HG03439 (cell line): ENCODE data around the gene ZNF776.
"Not testable (repeated sequence)": the region's sequence is repeated elsewhere in the genome, so short reads cannot be mapped to it uniquely, and the experiment has no call there.

Source experiments
- ATAC-seq: cut with Tn5 transposase; IDR thresholded peaks from one replicate; pipeline ENCODE4 v1.9.1; 2021; ENCODE audit warnings: mild to moderate bottlenecking, moderate library complexity; ENCODE audit not compliant: unreplicated experiment

ZNF776 gene

DNA sequence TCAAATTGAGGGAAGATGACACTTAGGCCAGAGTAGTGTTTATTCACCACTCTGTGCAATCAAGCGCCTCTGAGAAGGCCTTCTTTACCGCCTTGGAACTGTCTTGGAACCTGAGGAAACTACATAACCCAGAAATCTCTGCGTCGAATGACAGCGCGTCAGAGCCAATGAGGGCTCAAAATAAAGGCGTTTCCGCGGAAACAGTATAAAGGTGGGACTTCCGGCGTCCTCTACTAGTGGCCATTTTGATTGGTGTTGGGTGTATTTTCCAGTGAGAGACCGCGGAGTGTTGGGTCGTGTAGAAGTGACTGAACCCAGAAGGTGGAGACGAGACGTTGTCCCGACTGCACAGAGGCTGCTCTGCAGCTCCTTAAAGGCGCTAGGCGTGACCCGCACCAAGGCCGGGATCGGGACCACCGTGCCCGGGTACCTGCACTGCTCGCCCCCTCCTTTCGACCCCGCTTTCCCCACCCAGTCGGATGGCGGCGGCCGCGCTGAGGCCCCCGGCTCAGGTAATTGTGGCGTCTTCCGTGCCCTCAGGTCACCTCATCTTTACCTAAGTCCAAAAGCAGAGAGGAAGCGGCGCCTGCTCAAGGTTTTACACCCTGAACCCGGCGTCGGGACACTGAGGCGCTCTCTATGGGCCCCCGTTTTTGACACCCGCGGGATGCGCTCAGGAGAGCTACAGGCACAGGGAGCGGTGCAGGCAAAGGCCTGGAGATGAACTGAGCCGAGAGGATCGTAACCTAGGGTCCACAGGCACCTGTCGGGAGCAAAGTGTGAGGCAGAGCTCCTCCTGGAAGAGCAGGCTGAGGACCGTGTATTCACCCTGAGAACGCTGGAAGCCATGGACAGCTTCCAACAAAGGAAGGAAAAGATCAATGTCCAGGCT lies at the start of gene ZNF776:
Gene ZNF776 (plus strand): TSS at position 236 of the 892 bp plus-strand sequence. CDS start 244 bp downstream, at position 480.
- peak; percentile 94 for ATAC-seq

DNA sequence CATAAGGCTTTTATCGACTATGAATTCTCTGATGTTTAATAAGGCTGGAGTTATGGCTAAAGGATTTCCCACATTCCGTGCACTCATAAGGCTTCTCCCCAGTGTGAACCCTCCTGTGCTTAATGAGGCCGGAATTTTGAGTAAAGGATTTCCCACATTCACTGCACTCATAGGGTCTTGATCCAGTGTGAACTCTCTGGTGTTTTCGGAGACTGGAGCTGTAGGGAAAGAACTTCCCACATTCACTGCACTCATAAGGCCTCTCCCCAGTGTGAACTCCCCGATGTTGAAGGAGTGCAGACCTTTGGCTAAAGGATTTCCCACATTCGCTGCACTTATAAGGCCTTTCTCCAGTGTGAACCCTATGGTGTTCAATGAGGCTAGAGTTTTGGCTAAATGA lies 45.0 kb upstream of the ZNF776 start:
- no peak for ATAC-seq

DNA sequence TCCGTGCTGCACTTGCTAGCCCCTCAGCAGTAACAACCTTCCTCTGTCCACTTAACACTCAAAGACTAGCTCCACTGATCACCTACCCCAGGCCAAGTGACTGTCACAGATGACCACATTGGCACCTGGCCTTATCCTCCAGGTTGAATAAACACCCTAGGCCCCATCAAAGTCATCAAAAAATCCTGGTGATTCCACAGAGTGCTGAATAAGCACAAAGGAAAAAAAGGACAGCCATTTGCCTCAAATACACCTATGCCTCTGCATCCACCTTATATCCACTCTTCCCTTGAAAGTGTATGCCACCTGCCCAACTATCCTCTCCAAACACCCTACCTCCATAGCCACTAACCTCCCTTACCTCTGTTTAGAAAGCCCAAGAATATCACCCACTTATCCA lies 40.3 kb upstream of the ZNF776 start:
- no peak for ATAC-seq

DNA sequence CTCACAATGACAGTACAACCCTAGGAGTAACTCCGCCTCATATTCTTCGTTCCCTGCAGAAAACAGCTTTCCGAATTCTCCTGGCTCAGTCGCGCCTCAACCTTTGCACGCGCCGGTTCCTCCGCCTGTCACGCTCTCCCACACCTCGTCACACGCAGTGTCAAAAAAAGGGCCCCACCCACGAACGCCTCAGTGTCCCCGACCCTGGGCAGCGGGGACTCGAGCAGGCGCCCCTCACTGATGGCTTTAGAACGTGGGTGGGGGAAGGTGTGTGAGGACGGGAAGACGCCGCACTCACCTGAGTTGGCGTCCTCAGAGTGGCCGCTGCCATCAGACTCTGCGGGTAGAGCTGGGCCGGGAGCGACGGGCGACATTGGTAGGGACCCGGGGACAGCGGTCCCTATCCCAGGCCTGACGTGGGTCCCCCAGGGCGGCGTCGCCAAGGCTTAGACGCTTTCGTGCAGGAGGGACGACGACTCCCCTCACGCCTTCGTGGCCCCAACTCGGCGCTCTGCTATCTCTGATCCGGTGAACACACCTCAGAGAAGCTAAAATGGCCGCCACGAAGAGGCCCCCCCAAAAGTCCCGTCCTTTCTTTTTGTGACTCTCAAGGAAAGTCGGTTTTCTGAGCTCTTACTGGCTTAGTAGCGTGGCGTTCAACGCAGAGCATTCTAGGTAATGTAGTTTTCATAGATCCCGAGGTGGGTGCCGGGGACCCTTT lies 37.8 kb upstream of the ZNF776 start, which contains the start of gene ZNF154:
Gene ZNF154 (minus strand): TSS at position 564 of the 721 bp plus-strand sequence. CDS start 233 bp downstream, at position 331.
- ATAC-seq = no peak

DNA sequence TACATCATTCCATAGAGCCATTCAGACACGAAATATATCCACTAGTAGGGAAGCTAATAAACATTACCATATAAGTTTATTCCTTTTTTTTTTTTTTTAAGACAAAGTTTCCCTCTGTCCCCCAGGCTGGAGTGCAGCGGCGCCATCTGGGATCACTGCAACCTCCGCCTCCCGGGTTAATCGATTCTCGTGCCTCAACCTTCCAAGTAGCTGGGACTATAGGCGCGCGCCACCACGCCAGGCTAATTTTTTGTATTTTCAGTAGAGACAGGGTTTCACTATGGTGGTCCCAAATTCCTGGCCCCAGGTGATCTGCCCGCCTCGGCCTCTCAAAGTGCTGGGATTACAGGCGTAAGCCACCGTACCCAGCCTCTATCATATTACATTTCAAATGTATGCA lies 37.0 kb upstream of the ZNF776 start:
- ATAC-seq = no peak

DNA sequence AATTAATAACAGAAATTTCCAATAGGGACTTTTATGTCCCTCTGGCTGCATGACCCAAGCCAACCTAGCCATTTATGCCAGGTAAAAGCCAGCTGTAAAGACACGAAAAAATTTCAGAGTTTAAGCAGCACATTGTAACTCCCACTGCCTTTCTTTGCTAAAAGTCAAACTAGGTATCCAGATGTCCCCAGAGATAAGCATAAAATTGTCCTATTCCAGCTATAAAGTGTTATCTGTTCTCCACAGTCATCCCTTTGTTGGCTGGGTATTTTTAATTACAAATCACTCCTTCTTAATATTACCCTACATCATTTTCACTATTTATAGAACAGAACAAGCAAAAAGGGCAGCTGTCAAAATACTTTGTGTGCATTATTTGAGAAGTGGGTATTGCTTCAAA lies 34.4 kb upstream of the ZNF776 start:
- no peak for ATAC-seq

DNA sequence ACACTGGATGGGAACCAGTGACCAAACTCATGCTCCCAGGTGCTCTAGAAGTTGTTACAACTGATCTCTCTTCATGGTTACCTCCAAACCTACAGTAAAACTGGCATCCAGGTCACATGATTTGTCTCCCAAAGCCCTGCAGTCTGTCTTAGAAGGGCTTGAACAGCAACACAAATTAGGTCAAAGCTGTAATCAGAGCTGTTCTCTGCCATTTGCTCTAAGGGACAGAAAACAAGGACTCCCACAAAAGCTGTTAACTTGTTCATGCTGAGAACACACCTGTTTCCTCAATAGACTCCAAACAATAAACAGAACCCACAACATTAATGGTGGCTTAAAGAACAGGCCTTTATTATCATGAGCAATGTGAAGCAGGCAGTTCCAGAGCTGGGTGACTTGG lies 27.2 kb upstream of the ZNF776 start:
- ATAC-seq = no peak

DNA sequence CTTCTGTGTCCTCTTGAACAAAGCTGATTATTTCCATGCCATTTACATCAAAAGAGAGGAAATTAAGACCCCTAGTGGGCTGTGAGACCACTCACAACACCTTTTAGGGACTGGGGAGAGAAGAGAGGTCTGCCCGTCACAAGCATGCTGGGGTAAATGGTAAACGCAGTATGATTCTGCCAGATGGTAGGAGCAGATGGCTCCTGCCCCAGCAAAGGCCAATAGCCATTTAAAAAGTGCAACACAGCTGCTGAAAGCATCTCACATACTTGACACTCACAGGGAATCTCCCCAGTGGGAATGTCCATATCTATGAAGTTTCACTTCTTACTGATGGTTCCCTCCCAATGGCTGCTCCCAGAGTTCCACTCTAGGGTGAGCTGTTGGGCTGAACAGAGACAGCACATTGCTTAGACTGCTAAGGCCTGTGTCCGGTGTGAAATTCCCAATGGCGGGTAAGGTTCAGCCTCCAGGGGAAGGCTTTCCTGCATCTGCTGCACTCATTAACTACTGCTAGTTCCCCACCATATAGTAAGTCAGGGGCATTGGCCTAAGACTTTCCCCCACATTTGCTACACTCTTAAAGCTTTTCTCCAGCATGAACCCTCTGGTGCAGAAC lies 26.6 kb upstream of the ZNF776 start:
- no peak for ATAC-seq

DNA sequence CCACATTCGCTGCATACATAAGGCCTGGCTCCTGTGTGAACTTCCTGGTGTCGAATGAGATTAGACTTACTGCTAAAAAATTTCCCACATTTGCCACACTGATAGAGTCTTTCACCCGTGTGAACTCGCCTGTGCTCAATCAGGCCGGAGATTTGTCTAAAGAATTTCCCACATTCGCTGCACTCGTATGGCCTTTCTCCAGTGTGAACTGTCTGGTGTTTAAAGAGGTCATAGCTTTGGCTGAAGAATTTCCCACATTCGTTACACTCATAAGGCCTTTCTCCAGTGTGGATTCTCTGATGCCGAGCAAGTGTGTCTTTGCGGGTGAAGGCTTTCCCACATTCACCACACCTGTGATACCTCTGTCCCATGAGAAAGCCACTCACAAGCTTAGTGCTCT lies 25.7 kb upstream of the ZNF776 start:
- ATAC-seq = no peak

DNA sequence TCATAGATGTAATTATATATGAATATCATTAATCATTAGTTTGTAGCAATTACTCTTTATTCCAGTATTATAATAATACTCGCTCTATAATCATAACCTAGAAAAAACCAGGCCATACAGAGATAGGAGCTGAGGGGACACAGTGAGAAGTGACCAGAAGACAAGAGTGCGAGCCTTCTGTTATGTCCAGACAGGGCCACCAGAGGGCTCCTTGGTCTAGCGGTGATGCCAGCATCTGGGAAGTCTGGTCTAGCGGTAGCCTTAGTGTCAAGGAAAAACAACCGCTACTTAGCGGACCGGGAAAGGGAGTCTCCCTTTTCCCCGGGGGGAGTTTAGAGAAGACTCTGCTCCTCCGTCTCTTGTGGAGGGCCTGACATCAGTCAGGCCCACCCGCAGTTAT lies 8.3 kb upstream of the ZNF776 start:
- ATAC-seq = not testable (repeated sequence)

DNA sequence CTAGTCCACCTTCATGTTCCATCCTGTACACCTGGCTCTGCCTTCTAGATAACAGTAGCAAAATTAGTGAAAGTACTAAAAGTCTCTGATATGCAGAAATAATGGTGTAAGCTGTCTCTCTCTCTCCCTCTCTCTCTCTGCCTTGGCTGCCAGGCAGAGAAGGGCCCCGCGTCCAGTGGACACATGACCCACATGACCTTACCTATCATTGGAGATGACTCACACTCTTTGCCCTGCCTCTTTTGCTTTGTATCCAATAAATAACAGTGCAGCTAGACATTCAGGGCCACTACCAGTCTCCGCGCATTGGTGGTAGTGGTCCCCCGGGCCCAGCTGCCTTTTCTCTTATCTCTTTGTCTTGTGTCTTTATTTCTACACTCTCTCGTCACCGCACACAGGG lies 7.8 kb upstream of the ZNF776 start:
- ATAC-seq = not testable (repeated sequence)

DNA sequence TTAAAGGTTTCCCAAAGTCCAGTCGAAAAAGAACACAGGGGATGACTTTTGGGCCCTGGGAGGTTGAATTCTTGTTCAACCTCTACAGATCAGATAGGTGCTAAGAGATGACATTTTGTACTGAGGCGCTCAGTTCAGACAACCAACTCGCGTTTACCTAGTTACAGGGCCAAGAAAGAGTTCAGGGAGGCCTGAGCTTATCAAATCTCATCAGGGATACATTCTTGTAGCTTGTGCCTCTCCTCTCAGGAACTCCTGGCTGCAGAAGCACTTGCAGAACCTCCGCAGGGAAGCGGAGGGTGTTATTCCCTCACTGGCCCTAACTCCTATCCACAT lies 825 bp downstream of the ZNF776 start:
- no peak for ATAC-seq

DNA sequence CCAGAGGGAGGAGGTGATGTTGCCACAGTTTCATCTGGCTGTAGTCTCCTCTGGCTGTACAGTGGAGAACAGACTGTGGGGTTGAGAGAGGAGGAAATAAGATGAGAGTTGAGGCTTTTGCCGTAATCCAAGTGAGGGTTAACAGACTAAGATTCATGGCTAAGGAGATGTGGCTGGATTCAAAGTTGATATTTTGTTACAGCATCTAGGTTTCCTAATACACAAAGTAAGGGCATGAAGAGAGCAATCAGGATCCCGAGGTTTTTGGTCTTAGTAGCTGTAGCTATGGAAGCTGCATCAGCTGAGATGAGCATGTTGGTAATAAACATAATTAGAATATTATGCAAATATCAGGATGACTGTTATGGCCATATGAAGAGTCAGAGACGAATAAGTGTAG lies 1.4 kb downstream of the ZNF776 start:
- ATAC-seq = no peak

DNA sequence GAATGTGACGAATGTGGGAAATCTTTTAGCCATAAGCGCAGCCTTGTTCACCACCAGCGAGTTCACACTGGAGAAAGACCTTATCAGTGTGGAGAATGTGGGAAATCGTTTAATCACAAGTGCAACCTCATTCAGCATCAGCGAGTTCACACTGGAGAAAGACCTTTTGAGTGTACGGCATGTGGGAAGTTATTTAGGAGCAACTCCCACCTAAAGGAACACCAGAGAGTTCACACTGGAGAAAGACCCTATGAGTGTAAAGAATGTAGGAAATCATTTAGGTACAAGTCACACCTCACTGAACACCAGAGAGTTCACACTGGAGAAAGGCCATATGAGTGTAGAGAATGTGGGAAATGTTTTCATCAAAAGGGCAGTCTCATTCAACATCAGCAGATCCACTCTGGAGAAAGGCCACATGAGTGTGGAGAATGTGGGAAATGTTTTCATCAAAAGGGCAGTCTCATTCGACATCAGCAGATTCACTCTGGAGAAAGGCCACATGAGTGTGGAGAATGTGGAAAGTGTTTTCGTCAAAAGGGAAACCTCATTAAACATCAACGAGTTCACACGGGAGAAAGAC lies 7.6 kb downstream of the ZNF776 start:
- ATAC-seq = no peak

DNA sequence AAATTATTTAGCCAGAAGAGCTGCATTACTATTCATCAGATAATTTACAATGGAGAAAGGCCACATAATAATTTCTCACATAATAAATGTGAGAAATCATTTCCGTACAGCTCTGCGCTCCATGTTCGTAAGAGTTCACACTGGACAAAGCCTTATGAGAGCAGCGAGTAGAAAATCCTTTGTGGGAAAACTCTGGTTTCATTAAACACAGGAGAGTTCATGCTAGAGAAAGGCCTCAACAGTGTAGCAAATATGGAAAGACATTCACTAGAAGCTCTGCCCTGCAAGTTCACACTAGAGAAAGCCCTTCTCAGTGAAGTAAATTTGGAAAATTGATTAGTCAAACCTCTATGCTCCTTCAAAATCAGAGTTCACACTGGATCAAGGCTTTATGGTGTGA lies 8.4 kb downstream of the ZNF776 start:
- ATAC-seq = no peak

DNA sequence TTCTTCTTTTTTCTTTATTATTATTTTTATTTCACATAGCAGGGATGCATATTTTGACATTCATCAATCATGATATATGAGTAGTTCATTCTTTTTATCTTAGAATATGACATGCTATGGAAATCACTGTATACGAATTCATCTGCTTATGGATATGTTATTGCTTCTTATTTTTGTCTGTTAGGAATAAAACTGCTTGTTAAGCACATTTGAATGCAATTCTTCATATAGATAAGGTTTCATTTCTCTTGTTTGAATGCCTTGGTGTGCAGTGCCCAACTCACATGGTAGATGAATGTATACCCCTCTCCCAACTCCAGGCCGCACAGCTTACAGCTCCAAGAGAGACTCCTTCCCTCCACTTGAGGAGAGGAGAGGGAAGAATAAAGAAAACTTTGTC lies 11.3 kb downstream of the ZNF776 start:
- ATAC-seq = no peak

DNA sequence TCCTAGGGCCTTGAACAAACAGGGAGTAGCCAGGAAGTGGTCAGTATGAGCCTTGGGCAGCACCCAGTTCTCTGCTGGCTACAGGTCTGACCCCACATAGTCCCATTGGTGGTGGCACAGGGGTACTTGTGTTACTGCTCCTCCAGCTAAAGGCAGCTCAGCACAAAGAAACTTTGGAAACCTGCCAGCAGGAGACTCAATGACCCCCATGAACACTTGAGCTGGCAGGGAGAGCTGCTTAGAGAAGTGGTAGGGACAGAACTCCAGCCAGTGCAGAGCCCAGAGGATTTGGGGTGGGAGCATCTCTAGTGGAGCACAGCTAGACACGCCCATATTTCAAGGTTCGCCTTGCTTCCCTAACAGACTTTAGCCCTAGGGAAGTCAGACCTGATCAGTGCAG lies 12.5 kb downstream of the ZNF776 start:
- no peak for ATAC-seq

DNA sequence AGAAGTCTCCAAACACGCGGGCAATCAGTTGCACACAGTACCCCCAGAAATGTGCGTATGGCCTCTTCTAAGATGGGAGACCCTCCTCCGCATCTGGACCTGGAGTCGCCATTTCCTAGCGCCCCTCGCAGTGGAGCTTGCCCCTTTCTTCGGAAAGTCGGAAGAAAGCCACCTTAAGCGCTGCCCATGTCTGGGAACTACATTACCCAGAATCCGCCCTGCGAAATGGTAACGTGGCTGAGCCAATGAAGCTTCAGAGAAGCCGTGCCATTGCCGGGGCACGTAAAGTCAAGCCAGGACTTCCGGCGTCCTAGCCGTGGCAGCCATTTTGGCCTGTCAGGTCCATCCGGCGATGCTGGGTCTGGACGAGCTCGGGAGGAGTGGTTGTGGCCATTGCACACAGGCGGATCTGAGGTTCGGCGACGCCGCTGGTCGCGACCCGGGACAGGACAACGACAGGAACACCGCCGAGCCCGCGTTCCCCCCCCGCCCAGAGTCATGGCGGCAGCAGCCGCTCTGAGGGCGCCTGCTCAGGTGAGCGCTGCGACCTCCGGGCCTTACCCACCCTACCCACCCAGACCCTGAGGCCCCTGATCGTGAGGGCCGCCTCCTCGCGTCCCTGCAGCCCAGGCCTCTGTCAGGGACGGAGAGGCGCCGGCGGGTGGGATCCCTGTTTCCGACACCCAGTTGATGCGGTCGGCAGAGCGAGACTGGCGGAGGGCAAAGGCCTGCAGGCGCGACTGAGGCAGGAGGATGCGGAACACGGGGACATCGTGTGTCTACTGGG lies 22.9 kb downstream of the ZNF776 start, which contains the start of gene ZNF586:
Gene ZNF586 (plus strand): TSS at position 332 of the 787 bp plus-strand sequence. CDS start 167 bp downstream, at position 499.
- ATAC-seq = peak; percentile 95

DNA sequence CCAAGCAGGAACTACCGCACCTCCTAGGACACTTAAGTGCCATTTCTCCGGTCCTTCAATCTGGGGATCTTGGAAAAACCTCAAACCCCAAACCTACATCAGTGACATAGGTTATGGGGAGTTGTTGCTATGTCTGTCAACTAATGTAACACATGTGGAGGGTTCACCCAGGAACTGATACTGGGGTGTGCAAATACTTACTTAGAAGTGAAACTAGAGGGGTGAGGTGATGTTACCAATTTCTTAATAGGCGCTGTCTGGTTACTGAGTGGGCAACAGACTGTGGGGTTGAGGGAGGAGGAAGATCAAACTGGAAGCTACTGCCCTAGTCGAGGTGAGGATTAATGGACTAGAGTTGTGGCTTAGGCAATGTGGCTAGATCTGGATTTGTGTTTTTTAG lies 24.8 kb downstream of the ZNF776 start:
- ATAC-seq = no peak

DNA sequence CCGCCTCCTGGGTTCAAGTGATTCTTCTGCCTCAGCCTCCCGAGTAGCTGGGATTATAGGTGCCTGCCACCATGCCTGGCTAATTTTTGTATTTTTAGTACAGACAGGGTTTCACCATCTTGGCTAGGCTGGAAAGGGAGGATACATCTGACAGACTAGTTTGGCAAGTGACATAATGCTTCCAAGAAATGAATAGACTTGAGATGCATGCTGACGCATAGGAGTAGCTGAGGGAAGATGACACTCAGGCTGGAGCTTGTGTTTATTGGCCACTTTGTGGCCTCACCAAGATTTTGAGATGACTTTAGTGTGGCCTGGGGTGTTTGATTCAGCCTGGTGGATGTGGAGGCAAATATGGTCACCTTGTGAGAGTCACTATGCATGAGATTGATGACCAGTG lies 26.9 kb downstream of the ZNF776 start:
- ATAC-seq = no peak
